Central memory CD8-positive, alpha-beta T cell (primary cell): ENCODE results near the gene MAP2K6.

Source experiments
- ATAC-seq: fragments of 150-1000 bp; cut with Tn5 transposase; replicated peaks from 2 replicates; pipeline ENCODE4 v1.10.0; 2022; ENCODE audit warnings: mild to moderate bottlenecking, moderate FRiP score, moderate number of reproducible peaks; ENCODE audit not compliant: poor library complexity, severe bottlenecking; ENCODE audit errors: extremely low read depth
- DNase-seq, 2 donors: peaks; one replicate each; pipeline ENCODE4 v3.0.0; 2021; ENCODE audit warnings: low spot score in 2 of 2
- H3K27ac Mint-ChIP-seq: one replicate; pipeline ENCODE4 v1.8.0; 2022; ENCODE audit warnings: low read depth, mild to moderate bottlenecking, moderate library complexity, mixed read lengths
- H3K27me3 Mint-ChIP-seq: one replicate; pipeline ENCODE4 v1.8.0; 2022; ENCODE audit warnings: mixed read lengths
- H3K36me3 Mint-ChIP-seq: one replicate; pipeline ENCODE4 v1.8.0; 2022; ENCODE audit warnings: mild to moderate bottlenecking, moderate library complexity, mixed read lengths; ENCODE audit not compliant: insufficient read depth
- H3K4me1 Mint-ChIP-seq: one replicate; pipeline ENCODE4 v1.8.0; 2022; ENCODE audit warnings: mixed read lengths
- H3K4me3 Mint-ChIP-seq: one replicate; pipeline ENCODE4 v1.8.0; 2022; ENCODE audit warnings: mild to moderate bottlenecking, moderate library complexity, mixed read lengths
- H3K9me3 Mint-ChIP-seq: one replicate; pipeline ENCODE4 v1.8.0; 2022; ENCODE audit warnings: mixed read lengths

MAP2K6 gene

DNA sequence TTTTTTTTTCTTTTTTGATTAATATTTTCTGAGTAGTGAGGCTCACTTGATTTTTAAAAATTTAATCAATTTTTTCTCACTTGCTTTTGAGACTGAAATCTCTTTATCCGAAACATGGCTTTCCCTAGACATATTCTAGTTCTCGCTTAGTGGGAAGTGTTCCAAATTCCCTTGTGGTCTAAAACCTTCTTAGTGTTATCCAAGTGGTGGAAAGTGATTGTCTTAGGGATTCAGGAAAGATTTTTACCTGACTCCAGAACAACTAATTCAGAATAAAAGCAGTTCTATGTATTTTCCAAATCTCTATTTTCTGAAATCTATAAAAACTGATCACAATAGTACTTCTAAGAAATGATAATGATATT is 178.8 kb downstream of the MAP2K6 start:
- Mint-ChIP-seq H3K27me3 (peaks cover 40% of the 10 kb centered on the region), H3K4me1 (no peaks in the 10 kb centered on the region), H3K9me3 (no peaks in the 10 kb centered on the region), H3K27ac (no peak overlapping the region), H3K36me3 (no peaks in the 10 kb centered on the region), H3K4me3 (no peak overlapping the region)
- no peak for ATAC-seq
- no peak for DNase-seq

DNA sequence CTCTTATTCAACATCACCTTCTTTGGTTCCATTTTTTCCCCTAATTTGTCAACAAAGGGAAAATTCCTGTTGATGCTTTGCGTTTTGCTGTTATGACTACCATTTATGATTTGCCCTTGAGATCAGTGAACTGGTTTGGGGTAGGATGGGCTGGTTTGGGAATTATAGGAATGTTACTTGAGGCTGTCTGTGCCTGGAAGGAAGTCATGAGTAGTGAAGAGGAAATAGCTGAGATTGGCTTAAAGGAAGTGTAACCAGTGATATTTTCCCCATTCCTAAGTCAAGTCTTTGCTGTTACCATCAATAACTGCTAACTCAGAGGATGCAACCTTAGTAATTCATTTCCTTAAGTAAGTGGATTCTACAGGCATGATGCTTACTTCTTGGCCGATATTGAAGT is 179.2 kb downstream of the MAP2K6 start:
- Mint-ChIP-seq H3K36me3 (no peaks in the 10 kb centered on the region), H3K4me3 (no peak overlapping the region), H3K4me1 (no peaks in the 10 kb centered on the region), H3K27ac (no peak overlapping the region), H3K9me3 (no peaks in the 10 kb centered on the region), H3K27me3 (peaks cover 40% of the 10 kb centered on the region)
- no peak for DNase-seq
- no peak for ATAC-seq

DNA sequence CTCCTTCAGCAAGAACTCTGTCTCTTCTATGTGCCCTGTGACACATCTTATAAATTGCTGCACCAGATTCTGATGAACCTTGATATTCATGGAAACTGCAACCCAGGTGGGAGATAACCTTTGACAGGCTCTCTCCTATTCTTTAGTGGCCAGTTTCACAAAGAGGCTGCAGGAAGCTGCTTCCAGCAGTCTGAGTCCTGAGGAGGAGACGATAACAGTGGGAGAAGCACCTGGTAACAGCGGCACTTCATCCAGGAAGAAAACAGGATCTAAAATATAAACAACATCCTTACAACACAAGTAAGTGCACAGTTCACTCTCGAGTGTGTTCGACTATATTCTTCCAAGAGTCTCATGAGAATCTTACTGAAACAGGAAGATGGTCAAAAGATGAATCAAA is 180.1 kb downstream of the MAP2K6 start:
- no peak for DNase-seq
- H3K36me3 Mint-ChIP-seq = no peaks in the 10 kb centered on the region
- no peak for ATAC-seq

DNA sequence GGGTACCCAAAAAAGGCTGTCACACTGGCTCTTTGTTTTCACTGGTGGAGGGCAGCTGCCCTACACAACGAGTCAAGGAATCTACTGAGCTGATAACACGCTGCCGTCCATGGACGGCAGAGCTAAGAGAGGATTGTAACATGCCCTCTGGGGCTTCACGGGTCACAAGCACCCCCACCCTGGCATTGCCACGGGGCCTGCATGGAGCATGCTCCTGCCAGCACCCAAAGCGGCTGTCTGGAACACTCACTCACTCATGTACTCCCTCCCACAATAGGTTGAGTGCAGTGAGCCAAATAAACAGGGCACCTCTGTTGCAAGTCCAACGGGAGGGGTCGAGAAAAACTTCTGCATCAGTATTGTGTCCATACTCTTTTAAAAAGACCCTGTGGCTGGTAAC is 181.6 kb downstream of the MAP2K6 start:
- ATAC-seq (no peak), DNase-seq (no peak)
- Mint-ChIP-seq H3K36me3 (no peaks in the 10 kb centered on the region), H3K4me1 (no peaks in the 10 kb centered on the region), H3K27me3 (peaks cover 46% of the 10 kb centered on the region), H3K9me3 (no peaks in the 10 kb centered on the region), H3K4me3 (no peak overlapping the region), H3K27ac (no peak overlapping the region)

More for the DNA sequence above, 180.1 kb downstream of the MAP2K6 start:
- peaks cover 42% of the 10 kb centered on the region for H3K27me3 Mint-ChIP-seq
- H3K27ac Mint-ChIP-seq = no peak overlapping the region
- no peaks in the 10 kb centered on the region for H3K9me3 Mint-ChIP-seq
- no peak overlapping the region for H3K4me3 Mint-ChIP-seq
- no peaks in the 10 kb centered on the region for H3K4me1 Mint-ChIP-seq

DNA sequence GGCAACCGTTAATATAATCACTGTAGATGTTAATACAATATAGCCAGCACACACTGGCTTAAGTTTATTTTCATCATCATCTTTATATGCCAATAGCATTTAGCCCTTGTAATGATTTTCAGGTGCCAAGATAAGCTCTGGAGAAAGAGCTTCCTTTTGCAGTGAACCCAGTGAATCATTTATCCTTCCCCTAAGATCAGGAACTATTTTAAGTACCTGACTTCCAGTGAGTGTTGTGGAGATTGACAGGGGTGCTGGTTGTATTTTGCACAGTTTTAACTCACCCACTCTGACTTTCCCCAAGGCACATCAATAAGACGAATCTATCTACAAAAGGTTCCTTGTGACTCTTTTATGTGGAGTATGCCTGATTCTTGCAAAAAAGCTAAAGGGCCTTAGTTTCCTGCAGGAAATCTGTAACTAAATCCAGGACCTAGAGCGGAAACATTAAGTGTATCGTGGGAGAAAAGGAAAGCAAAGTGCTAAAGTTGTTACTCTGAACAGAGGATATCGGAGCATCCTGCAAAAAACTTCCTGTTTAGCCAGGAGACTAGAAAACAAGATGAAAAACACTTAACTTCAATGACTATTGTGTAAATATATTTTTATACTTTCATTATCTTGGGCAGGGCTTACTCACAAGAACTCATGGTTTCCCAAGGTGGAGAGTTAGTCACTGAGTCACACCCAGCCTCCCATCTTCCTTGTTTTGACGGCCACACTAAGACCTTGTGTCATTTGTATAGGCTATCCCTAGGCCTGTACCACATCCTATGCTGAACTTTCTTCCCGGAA is 183.6 kb downstream of the MAP2K6 start:
- peaks cover 9% of the 10 kb centered on the region for H3K4me1 Mint-ChIP-seq
- H3K9me3 Mint-ChIP-seq = no peaks in the 10 kb centered on the region
- H3K4me3 Mint-ChIP-seq = no peak overlapping the region
- DNase-seq (no peak), ATAC-seq (no peak)
- no peak overlapping the region for H3K27ac Mint-ChIP-seq
- H3K36me3 Mint-ChIP-seq = no peaks in the 10 kb centered on the region
- peaks cover 27% of the 10 kb centered on the region for H3K27me3 Mint-ChIP-seq

DNA sequence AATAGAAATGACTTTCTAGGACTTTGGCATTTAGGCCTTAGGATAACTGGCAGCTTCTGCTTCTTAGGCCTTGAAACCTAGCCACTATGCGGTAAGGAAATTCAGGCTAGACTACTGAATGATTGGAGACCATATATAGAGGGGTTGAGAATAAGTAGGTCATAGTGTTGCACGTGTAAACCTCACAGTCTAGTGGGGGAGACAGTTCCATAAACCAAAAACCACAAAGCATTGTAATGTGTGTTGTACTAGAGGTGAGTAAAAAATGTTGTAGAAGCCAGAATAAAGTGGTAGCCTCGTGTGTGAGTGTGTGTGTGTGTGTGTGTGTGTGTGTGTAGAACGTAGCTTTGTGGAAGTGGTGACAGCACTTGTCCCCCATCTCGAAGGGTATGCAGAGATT is 188.5 kb downstream of the MAP2K6 start:
- no peak overlapping the region for H3K27ac Mint-ChIP-seq
- H3K27me3 Mint-ChIP-seq = peaks cover 6% of the 10 kb centered on the region
- no peaks in the 10 kb centered on the region for H3K36me3 Mint-ChIP-seq
- H3K4me1 Mint-ChIP-seq = peaks cover 12% of the 10 kb centered on the region
- H3K9me3 Mint-ChIP-seq = no peaks in the 10 kb centered on the region
- DNase-seq = no peak
- no peak overlapping the region for H3K4me3 Mint-ChIP-seq
- ATAC-seq = peak; percentile 60
